HUDEP-2 (cell line): ENCODE measurements around the gene NR5A1.

Experiments
- DNase-seq, 76 experiments: peaks; one replicate each; lab custom pipeline; 2025; ENCODE audit not compliant: unreplicated experiment in 76 of 76; lab: John Stamatoyannopoulos, UW

The NR5A1 gene

GRCh38 chr9:124500028-124500795 is 7.0 kb downstream of the NR5A1 start:
- no peak for DNase-seq

- no peak for DNase-seq
These were observed 8.0 kb downstream of the NR5A1 start for GRCh38 chr9:124499216-124499615.

DNA sequence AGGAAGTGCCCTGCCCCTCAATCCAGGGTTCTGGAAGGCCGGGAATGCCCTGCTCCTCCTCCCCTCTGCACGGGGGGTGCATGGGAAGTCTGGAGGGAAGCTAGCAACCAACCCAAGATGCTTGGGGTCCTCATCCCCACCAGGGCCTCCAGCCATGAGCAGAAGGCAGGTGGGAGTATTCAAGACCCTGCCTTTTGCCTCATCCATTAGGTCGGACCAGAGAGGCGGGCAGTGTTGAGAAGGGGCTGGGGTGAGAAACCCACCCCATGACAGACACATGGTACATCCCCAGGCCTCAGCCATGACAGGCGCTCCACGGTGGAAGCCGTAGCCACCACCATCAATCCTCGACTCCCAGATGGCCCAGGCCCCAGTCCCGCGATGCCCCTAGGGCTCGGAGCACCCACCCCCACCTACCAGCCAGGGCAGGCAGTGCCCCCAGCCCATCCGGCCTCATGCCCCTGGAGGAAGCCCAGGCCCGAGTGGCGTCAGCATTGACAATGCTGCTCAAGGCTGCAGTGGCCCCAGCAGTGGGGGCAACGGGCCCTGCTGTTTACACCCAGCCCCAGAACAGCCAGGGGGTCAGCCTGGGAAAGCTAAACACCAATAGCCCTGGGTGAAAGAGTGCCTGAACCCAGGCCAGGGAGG is 8.6 kb downstream of the NR5A1 start:
- DNase-seq: no peak

GRCh38 chr9:124498040-124498439 is 9.2 kb downstream of the NR5A1 start:
- no peak for DNase-seq

DNA sequence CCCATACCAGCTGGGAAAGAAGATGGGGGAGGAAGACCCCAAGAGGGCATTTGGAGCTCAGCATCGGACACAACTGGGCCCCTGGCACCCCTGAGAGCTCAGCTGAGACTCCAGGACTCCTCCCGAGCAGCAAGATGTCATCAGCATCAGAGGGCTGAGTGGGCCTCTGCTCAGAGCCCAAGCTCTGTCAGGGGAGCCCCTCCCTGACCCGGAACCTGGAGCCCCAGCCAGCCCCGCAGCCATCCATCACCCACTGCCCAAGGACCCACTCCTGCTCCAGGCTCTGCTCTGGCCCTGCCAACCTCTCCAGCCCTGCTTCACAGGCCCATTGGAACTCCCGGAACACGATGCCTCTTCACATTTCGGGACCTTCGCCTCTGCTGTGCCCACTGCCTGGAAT is 9.8 kb downstream of the NR5A1 start:
- DNase-seq: no peak

DNA sequence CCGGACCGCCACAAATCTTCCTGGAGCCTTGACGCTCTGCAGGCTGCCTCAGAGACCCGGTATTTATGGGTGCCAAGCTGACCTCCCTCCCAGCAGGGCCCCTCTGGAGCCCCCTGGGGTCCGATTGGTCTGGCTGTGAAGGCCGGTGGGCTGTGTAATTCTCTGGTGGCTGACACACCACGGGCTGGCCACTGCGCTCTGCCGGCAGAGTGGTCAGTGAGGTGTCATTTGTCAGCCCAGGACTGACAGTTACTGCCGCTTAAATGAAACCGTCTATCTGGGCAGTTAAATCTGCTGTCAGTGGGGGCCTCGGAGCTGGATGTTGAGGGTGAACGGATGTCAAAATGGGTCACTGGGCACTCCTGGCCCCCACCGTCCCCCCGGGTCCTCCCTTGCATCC is 10.7 kb downstream of the NR5A1 start:
- DNase-seq: no peak

GRCh38 chr9:124496075-124496449 is 11.1 kb downstream of the NR5A1 start:
- DNase-seq: peak in 2 of 76 experiments; percentile 13 to 24

DNA sequence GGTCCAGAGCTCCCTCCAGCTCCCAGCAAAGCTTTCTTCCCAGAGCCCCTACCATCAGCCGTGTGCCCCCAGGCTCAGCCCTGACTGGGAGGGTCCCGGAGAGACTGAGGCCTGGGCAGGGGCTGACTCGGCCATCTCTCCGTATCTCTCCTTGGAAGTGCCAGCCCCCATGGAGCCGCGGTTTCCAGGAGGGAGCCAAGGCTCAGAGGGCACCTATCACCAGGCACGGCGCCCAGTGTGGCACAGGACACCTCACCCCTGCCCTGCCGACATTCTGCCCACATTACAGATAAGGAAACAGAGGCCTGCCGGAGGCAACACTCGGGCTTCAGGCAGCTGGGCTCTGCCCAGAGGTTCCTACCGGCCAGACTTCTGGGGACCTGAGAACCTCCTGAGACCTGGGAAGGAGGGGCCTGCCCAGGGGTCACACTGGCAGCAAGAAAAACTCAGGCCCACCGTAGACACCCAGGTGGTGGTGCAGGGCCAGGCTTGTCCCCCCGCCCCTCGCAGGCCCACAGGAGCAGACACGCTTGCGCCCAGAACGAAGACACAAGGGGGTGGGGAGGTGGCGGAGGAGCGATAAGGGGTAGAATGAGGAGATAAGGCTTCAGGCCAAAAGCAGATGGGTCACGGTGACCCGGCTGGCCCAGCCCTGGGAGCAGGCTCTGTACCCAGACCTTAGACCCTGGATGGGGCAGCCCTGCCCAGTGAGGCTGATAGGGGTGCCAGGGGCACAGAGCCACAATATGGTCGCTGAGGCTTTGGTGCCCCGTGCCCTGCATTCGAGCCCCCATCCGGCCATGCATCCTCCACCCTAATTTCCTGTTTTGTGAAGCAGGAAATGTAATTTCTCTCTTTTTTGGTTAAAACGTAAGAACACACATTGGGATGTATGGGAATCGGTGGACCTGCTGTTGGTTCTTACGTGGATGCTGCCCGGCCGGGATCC is 11.8 kb downstream of the NR5A1 start:
- DNase-seq: peak in 71 of 76 experiments; percentile 8 to 90 (median 67)

DNA sequence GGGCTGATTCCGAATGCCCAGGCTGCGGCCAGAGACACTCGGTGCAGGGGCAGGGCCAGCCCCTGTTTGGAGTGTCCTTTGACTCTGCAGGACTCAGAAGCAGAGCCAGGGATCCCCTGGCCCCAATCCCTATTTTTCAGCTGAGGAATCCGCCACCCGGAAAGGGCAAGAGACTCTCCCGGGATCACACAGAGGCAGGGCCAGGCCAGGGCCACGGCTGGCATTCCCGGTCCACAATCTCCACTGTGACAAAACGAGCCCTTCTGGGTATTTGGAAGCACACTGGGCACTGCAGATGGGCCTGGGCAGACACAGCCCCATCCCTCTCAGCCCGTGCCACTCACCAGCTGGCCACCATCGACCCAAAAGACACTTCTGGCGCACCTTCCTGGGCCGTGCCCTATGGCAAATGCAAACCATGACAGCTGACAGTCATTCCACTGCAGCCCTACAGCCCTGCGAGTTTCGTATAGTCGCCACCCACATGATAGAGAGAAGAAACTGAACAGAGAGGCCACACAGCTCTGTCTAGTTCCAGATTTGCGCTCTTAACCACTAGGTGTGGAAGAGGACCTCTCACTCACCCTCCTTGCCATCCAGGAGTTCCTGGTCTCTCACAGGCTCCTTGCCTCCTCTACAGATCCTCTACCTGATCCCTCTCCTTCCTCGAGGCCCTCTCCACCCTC is 13.3 kb downstream of the NR5A1 start:
- DNase-seq: peak in 2 of 76 experiments; percentile 8 to 9

DNA sequence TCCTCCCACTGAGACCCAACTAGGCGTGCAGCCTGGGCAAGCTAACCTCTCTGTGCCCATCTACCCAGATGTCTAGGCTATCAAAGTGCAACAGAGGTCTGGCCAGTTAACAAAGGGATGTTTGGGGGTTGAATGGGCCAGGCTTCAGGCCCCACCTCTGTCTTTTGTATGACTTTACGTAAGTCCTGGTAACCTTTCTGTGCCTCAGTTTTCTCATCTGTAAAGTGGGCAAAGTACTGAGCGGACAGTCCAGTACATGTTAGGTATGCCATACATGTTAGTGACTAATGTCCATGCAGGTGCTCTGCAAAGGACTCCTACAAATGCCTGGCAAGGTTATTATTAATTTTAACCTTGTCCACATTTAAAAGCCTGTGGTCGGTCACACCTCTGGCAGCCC is 14.0 kb downstream of the NR5A1 start:
- DNase-seq: no peak

DNA sequence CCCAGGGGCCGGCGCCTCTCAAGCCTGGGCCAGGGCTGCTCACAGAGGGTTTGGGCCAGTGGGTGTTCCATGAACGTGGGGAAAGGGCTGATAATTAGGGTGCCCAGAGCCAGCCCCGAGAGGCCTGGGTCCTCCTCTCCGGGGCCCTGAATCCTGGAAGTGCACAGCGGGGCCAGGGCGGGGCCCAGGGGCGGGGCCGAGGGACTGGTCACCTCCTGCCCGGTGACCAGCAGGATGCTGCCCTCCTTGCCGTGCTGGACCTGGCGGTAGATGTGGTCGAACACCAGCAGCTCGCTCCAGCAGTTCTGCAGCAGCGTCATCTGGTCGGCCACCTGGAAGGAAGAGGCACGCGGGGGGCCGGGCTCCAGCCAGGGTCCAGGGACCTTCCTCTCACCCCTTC is 14.4 kb downstream of the NR5A1 start:
- no peak for DNase-seq

DNA sequence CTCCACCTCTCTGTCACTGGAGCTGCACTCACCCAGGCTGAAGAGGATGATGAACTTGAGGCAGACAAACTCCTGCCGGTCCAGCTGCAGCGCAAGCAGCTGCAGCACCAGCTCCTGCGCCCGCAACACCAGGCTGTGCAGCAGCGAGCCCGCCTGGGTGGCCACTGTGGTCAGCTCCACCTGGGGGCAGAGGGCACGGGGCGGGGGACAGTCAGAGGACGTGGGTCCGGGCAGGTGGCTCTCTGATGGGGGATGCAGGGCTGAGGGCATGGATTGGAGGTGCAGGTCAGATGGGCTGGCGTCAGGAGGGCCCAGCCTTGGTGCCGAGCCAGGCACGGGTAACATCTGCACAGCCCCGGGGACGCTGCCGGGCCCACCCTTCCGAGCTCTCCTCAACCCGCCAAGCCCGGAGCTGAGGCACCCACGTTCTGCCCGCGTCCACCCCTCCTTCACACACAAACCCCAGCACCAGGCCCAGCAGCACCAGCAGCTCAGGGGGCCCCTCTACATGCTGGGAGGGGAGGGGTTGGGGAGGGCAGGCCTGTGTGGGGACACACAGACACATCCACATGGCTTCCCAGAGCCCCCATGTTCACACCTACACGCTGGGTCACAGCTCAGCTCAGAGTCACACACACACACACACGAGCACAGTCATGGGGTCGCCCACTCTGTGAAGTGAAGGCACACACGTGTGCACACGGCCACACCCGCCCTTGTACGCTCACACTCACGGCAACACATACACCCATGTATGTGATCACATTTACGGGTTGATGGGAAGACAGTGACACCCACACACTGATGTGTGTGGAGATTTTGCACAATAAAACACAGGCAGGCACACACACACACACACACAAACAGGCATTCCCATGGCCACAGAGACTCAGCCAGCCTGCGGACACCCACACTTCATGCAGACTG is 15.9 kb downstream of the NR5A1 start:
- no peak for DNase-seq

DNA sequence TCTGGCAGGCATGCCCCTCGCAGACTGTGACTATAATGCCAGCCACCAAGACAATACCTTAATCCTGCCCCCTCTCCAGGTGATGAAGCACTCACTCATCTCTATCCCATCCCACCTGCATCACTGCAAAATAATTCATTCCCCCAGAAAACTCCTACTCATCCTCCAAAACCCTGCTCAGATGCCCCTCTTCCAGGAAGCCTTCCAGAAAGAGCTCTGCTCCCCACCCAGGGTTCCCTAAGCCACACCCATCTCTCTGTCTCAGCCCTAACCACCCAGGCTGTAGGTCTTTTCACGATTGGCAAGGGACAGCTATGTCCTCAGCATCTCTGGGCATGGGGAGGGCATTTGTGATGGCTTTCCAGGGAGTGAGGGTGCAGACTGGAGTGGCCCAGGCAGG is 17.2 kb downstream of the NR5A1 start:
- peak in 3 of 76 experiments; percentile 5 to 13 (median 9) for DNase-seq

GRCh38 chr9:124489222-124489621 is 18.0 kb downstream of the NR5A1 start:
- DNase-seq: no peak

GRCh38 chr9:124488641-124489210 is 18.5 kb downstream of the NR5A1 start:
- DNase-seq: no peak

- DNase-seq: no peak
These were observed 19.7 kb downstream of the NR5A1 start for GRCh38 chr9:124487260-124488182.

- DNase-seq: no peak
These were observed 20.4 kb downstream of the NR5A1 start for GRCh38 chr9:124486778-124487259.

DNA sequence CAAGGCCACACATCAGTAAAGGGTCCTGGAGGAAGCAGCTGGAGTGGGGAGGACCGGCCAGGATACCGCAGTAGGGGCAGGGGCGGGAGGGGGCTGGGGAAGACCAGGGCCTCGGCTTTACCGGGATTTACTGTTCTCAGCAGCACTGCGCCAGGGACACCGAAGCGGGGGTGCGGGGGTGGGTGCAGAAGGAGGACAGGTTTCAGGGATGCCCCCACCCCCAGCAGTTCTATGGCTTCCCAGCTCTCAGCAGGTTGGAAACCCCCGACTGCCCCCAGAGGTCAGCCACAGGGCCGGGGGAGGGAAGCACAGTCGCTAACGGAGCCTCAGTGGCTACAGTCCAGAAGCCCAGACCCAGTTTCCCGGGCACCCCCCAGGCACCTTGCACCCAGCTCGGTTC is 21.3 kb downstream of the NR5A1 start:
- no peak for DNase-seq
